Effector memory CD8-positive, alpha-beta T cell (primary cell): Measurements from ENCODE around the gene VKORC1.

Experiments
- ATAC-seq: fragments of 150-1000 bp; cut with Tn5 transposase; replicated peaks from 2 replicates; pipeline ENCODE4 v1.10.0; 2021; ENCODE audit warnings: mild to moderate bottlenecking, moderate library complexity
- DNase-seq, 3 experiments: peaks; one replicate each; pipeline ENCODE4 v3.0.0; 2021
- H3K27ac Mint-ChIP-seq, 2 donors: one replicate each; pipeline ENCODE4 v1.8.0; 2022; ENCODE audit warnings: mild to moderate bottlenecking in 2 of 2, mixed read lengths in 2 of 2, moderate library complexity in 2 of 2
- H3K27me3 Mint-ChIP-seq, 2 donors: one replicate each; pipeline ENCODE4 v1.8.0; 2022; ENCODE audit warnings: mixed read lengths in 2 of 2
- H3K36me3 Mint-ChIP-seq: one replicate; pipeline ENCODE4 v1.8.0; 2022; ENCODE audit warnings: mild to moderate bottlenecking, moderate library complexity, mixed read lengths; ENCODE audit not compliant: insufficient read depth
- H3K4me1 Mint-ChIP-seq, 2 donors: one replicate each; pipeline ENCODE4 v1.8.0; 2022; ENCODE audit warnings: low read depth in 2 of 2, mixed read lengths in 2 of 2
- H3K4me3 Mint-ChIP-seq, 2 donors: one replicate each; pipeline ENCODE4 v1.8.0; 2022; ENCODE audit warnings: mild to moderate bottlenecking in 2 of 2, mixed read lengths in 2 of 2, moderate library complexity in 2 of 2
- H3K9me3 Mint-ChIP-seq, 2 donors: one replicate each; pipeline ENCODE4 v1.8.0; 2022; ENCODE audit warnings: mixed read lengths in 2 of 2

Gene VKORC1

GRCh38 chr16:31042866-31043265 lies 51.7 kb downstream of the VKORC1 start:
- no peak overlapping the region for H3K27ac Mint-ChIP-seq
- no peaks in the 10 kb centered on the region for H3K4me1 Mint-ChIP-seq
- no peak overlapping the region for H3K4me3 Mint-ChIP-seq
- peaks cover 24% of the 10 kb centered on the region for H3K36me3 Mint-ChIP-seq
- no peaks in the 10 kb centered on the region for H3K9me3 Mint-ChIP-seq
- ATAC-seq (no peak), DNase-seq (no peak)
- H3K27me3 Mint-ChIP-seq: no peaks in the 10 kb centered on the region
